Ureter (tissue), 1 donor: ENCODE results near the gene KLHDC1. TPM values are rescaled to one million over a fixed set of nuclear protein-coding genes. Genes with fewer than 3 reads are reported as not detected.
"Not testable (repeated sequence)": the region's sequence is repeated elsewhere in the genome, so short reads cannot be mapped to it uniquely, and the experiment has no call there.

Experiments used
- DNase-seq: peaks from one replicate; pipeline ENCODE4 v3.0.0-alpha.2; 2020; ENCODE audit warnings: low spot score
- total RNA-seq: library from RNA; stranded (reverse); gene quantifications from one replicate; pipeline ENCODE4 v1.2.4, GENCODE V29; 2023
- donor health status: DM: yes; HTN: yes; CAD: no.

Gene KLHDC1
- 9.8 TPM for total RNA-seq

GRCh38 chr14:49692811-49693734 lies at the start of gene KLHDC1:
KLHDC1 (plus strand) TSS chr14:49693120; CDS start chr14:49693195, 75 bp downstream.
- DNase-seq = peak; percentile 88

- no peak for DNase-seq
Measured at GRCh38 chr14:49653508-49653907, 39.4 kb upstream of the KLHDC1 start.

- DNase-seq = no peak
Measured at GRCh38 chr14:49654511-49654910, 38.4 kb upstream of the KLHDC1 start.

GRCh38 chr14:49657500-49657899 lies 35.4 kb upstream of the KLHDC1 start:
- not testable (repeated sequence) for DNase-seq

GRCh38 chr14:49659526-49660455 lies 33.1 kb upstream of the KLHDC1 start:
- no peak for DNase-seq

- DNase-seq = no peak
Measured at GRCh38 chr14:49670475-49670874, 22.4 kb upstream of the KLHDC1 start.

- DNase-seq = no peak
Measured at GRCh38 chr14:49673586-49673985, 19.3 kb upstream of the KLHDC1 start.

- no peak for DNase-seq
Measured at GRCh38 chr14:49677643-49678042, 15.3 kb upstream of the KLHDC1 start.

- DNase-seq = no peak
Measured at GRCh38 chr14:49679271-49679670, 13.6 kb upstream of the KLHDC1 start.

- DNase-seq = no peak
Measured at GRCh38 chr14:49686425-49686824, 6.5 kb upstream of the KLHDC1 start.

- peak; percentile 67 for DNase-seq
Measured at GRCh38 chr14:49687942-49688700, 4.8 kb upstream of the KLHDC1 start, which contains the start of gene POLE2. POLE2 (minus strand) TSS chr14:49688214; CDS start chr14:49688203, 11 bp downstream.

GRCh38 chr14:49688701-49689030 lies 4.3 kb upstream of the KLHDC1 start:
- DNase-seq = no peak

- no peak for DNase-seq
Measured at GRCh38 chr14:49691031-49691430, 1.9 kb upstream of the KLHDC1 start.

GRCh38 chr14:49692193-49692757 lies 645 bp upstream of the KLHDC1 start:
- DNase-seq = no peak

GRCh38 chr14:49693735-49694124 lies 810 bp downstream of the KLHDC1 start:
- not testable (repeated sequence) for DNase-seq

GRCh38 chr14:49702725-49703124 lies 9.8 kb downstream of the KLHDC1 start:
- DNase-seq = no peak

- no peak for DNase-seq
Measured at GRCh38 chr14:49703965-49704364, 11.0 kb downstream of the KLHDC1 start.

GRCh38 chr14:49704471-49704870 lies 11.6 kb downstream of the KLHDC1 start:
- not testable (repeated sequence) for DNase-seq

- not testable (repeated sequence) for DNase-seq
Measured at GRCh38 chr14:49710993-49711392, 18.1 kb downstream of the KLHDC1 start.

GRCh38 chr14:49720744-49721143 lies 27.8 kb downstream of the KLHDC1 start:
- no peak for DNase-seq

- DNase-seq = not testable (repeated sequence)
Measured at GRCh38 chr14:49721733-49722435, 29.0 kb downstream of the KLHDC1 start.
